Measurements from ENCODE around the gene ITGAV.

ITGAV gene

GRCh38 chr2:186724736-186725135 is 134.9 kb downstream of the ITGAV start:
- no peak for DNase-seq

- DNase-seq = no peak
Observed at GRCh38 chr2:186725783-186726182, 135.9 kb downstream of the ITGAV start.

- no peak for DNase-seq
Observed at GRCh38 chr2:186726938-186727337, 137.1 kb downstream of the ITGAV start.

GRCh38 chr2:186728631-186729030 is 138.8 kb downstream of the ITGAV start:
- DNase-seq = no peak

Data from central memory CD4-positive, alpha-beta T cell (primary cell).